GM21367 (cell line): ENCODE measurements around the gene HABP4.
"Not testable (repeated sequence)": the region's sequence is repeated elsewhere in the genome, so short reads cannot be mapped to it uniquely, and the experiment has no call there.

Experiments used
- ATAC-seq: cut with Tn5 transposase; IDR thresholded peaks from one replicate; pipeline ENCODE4 v1.9.1; 2021; ENCODE audit not compliant: unreplicated experiment

Gene HABP4

DNA sequence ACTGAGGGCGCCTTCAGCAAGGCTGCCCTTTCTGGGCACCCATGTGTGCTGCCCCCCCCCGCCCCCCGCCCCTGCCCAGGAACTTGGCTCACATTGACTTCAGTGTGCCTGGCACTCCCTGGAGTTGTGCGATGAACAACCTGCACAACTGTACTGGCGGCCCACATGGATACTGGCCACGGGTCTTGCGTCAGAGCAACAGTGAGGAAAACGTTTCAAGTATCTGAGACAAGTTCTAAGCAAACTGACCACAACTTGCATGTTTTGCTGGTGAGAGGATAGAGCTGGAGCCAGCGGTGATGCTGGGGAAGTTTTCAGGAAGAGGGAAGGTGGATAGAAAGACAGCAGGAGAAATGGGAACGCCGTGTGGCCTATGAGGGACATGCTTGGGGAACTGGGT is 45.4 kb downstream of the HABP4 start:
- ATAC-seq: no peak

DNA sequence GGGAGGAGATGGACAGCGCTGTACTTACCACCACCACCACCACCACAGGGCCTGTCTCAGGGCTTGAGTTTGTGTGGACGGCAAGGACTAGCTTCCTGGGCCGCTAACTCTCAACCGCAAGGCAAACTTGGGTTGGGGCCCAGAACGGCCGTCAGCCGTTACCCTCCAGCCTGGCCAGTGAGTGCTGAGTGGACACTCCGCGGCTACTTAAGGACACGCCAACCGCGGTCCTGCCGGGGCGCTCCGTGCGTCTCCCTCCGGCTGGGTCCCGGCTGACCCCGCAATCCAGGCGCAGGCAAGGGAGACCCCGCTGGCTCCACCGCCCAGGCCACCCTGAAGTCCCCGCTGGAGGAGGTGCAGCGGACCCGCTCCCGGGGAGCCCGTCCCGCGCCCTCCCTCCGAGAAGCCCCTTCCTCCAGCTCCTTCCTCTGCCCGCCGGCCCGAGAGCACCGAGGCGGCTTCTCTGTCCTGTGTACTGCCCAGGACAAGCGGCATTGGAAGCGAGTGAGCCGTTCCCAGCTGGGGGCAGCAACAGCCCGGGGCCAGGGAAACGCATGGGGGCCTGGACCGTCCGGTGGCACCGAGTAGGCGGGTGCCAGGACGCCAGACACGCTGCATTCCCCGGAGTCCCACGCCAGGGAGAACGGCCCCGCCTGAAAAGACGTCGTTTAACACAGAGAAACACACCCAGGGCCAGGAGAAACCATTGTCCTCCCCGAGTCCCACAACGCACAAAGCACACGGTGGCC is 46.6 kb downstream of the HABP4 start:
- ATAC-seq: no peak

DNA sequence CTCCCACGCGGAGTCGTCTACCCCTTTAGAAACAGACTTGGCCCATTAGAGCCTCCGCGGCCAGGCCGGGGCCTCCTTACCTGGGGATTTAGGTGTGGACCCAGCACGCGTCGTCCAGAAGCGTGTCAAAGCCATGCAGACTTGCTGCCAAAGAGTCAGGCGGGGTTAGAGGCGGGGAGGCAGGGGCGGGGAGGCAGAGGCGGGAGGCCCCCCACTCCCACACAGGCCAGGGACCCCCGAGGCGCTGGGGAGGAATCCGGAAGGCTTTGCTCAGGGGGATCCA is 47.1 kb downstream of the HABP4 start:
- ATAC-seq: no peak

DNA sequence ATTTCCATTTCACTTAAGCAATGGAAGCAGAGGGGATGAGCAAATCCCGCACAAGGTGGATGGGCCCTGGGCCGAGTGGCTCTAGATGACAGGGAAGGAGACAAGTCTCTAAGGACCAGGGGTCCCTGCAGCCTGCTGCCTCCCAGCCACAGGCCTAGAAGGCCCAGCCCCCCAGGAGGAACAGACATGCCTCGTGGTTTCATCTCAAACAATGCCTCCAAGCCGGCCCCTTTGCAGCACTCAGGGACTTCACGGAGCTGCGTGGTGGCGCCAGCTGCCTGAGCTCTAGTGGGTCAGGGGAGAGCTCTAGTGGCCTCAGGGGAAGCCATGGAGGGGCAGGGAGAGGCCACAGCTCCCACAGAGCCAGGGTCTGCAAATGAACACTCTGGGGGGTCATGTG is 48.8 kb downstream of the HABP4 start:
- ATAC-seq: no peak

DNA sequence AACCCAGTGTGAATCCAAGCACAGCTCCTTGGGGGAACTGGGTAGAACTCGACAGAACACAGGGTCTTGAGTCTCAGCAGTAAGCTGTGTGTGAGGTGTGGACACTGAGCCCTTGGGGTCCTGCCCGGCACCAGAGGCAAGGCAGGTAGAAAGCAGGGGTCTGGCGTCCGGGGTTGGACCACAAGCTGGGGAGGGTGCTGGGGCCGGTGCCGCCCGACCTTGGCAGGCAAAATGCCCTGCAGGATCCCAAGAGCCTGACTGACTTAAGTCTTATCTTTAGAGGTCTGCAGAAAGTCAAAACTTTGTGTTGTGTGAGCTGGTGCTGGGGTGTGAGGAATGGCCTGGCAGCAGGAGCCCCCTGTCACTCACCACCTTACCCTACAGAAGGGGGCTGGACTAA is 49.3 kb downstream of the HABP4 start:
- no peak for ATAC-seq

DNA sequence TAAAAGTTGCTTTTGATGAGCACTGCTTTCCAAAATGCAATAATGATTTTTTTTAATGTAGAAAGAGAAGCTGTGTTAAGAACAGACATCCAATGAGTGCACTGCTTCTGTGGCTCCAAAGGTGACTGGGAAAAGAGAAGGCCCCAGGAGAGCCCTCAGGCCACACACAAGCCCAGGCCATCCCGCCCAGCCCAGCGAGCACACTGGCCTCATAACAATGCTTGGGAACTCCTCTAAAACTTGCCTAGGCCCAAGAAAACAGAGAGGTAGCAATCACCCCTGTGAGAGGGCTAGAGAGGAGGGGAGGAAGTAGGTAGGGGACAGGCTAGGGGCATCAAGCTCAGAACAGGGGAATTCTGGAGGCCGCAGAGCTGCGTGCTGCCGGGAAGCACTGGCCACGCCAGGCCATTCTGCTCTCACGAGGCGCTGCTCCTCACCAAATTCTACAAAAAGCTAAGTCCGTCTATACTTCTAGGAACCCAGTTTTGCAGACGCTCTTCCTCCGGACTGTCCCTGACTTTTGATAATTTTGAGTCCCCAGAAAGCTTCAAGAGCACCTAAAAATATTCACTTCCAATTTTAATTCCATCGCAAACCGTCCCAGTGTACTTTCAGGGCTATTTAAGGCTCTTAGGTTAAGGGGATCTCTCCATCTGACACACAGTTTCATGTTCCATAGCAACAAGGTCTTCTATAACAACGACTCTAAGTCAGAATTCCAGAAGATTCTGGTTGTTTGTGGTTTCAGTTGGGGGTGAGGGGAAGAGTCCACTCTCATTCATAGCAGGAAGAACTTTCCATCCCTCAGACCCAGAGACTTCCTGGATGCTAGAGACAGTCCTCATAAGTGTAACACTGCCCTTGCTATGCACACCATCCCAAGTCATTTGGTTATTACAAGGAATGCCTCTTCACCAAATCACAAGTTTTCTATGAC is 51.0 kb downstream of the HABP4 start:
- ATAC-seq: no peak

DNA sequence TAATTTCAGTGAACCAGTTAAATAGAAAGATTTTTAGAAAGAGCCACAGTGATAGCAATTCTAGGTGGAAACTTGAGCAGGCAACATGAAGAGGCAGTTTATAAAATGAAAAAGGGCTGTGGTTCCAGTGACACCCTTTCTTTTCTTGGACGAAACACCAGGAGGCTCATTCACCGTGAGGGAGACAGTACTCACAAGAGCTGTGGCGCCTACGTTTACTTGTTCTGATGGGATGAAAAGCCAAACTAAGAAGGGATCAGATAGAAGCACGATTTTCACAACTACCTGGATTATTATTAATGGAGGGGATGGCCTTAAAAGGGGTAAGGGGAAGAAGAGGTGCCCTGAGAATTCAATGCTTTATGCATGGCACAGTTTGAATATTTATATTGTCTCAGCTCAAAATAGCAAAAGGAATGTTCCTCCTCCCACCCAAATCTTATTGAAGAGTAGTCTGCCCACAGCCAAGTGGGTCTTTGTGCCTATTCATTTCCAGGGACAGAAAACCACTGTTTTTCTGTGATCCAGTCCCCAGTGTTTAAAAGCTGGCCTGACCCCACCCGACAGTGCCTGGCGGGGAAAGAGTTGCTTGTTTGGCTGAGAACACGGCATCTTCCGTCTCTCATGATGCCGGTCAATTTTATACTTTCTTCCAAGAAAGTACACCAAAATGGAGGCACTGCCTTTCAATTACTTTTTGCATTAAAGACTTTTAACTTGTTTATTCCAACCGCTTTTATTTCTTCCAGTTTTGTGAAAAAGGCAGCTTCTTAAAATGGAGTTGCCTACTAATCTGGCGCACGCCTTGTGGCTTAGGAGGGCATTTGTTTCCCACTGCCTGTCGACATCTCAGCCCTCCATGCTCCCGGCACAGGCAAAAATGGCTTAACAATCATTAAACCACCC is 51.9 kb downstream of the HABP4 start:
- ATAC-seq: no peak

DNA sequence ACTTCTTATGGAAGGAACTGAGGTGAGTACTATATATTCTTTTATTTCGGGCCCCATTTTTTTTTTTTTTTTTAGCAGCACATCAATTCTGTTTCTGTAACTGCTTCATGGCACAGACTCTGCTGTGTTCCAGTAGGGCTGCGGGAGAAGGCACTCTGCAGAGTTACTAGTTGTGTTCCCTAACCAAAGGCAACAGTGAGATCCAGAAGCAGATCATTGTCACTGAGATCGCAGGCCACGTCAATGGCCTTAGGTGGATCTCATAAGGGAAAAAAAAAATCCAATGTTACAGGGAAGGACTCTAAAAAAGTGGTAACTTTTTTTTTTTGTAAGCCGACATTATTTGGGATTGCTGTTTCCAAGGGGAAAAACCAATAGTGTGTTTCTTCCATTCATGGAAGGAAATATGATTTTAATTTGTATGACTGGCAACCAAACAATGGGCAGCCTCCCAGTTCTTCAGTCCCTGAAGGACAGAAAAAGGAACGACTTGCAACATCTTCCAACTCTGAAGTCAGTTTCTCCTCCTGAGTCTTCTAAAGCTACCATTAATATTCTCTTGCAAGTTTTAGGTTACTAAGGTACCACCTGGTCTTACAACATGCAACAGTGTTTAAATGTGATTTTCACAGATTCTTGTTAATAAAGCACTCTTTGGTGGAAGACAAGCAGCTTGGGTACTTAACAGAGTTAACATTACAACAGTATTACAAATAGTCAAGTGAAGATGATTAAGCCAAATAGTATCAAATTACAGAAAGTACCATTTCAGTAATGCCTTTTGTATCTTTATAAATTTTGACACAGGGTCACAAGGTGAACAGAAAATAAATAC is 52.8 kb downstream of the HABP4 start:
- no peak for ATAC-seq

DNA sequence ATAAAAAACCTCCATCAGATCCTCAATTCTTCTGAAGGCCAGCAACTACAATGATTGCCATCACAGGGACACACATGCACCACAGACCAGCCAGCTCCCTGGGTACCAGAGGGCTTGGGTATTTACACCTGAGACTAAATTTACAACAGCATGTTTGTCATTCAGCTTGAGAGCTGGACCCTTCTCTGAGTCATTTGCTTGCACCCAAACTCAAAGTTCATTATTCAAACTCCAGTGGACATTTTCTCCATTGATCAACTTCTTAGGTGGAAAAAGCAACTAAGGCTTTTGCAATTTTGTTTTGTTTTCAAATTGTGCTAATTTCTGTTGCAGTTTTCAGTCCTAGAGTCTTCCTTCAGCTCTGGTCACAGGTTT is 53.4 kb downstream of the HABP4 start:
- ATAC-seq: not testable (repeated sequence)

DNA sequence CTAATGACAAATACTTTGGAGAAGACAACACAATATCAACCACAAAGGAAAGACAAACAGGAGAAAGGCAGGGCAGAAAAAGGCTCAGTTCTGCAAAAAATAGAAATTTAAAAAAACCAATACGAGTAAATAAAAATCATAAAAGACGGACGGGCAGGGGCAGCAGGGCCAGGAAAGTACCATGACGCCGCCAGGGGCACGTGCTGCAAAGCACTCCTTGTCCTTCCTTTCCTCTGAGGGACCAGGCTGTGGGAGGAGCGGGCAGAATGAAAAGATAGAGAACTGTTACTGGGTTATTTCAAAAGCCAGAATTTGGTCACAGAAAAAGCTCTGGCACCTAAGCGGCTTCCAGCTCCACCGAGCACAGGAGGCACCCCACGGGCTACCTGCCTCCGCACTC is 53.9 kb downstream of the HABP4 start:
- no peak for ATAC-seq

DNA sequence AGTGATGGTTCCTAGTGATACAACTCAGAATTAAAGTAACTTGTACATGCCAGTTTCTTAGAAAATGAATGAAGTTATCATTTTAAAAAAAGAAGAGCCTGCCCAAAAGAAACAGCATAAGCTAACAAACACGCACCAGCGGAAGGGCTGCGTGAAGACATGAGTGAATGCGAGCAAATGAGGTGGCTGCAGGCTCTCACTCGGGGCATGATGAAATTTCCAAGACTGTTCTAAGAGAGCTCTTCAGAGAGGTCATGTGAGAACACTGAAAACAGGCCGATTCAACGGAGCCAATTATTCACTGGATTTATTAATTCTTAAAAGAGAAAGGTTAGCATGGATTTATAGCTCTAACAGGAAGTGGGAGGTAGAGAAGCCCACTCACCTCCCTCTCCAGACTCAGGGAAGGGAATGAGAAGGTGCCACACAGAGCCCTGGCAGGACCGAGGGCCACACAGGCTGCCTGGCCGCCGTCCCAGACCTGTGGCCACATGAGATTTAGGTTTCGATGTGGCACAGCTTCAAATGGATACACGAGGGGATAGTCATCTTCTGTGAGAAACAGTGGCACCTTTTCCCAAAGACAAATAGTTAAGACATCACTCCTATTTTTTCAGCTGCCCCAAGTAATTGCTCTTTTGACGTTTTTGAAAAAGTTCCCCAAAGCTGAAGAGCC is 55.5 kb downstream of the HABP4 start:
- ATAC-seq: no peak

DNA sequence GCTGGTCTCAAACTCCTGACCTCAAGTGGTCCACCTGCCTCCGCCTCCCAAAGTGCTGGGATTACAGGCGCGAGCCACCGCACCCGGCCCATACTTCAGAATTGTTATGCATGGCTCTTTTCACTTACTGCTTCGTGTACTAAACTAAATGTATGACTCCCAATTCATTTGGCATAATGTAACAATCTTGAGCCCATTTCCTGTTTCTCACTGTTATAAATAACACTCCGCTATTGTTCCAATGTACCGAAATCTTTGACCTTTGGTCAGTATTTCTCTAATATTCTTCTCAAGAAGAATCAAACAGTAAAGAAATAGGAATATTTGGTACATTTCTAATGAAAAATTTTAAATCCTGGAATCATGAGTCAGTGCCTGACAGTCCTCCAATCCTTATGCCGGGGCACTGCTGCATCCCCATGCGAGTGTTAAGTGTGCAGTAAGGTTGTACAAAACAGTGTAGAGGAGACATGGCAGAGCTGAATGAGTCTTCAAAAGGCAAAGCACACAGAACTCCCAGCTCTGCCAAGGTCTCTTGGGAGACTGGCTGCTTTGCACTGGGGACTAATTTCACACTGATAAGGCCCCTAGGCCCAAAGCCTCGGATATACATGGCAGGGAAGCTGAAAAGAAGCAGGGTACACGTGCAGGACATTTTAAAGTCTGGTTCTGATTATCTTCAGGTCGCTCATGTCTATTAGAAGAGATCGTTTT is 58.4 kb downstream of the HABP4 start:
- no peak for ATAC-seq

DNA sequence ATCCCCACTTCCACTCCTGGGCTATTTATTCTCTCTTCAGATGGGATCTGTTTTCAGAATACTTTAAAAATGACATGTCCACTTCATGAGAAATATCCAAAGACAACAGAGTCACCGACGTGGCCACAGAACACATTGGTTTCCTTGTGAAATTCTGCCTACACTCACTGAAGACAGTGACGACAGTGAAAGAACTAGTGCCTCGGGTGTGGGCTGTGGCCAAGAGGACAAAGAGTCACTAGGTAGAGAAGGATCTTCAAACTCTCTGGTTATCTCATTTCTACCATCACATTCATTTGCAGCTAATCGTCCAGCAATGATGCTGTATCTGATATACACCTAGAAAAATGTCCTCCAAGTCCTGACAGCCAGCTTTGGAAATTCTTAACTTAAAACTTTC is 59.1 kb downstream of the HABP4 start:
- no peak for ATAC-seq

DNA sequence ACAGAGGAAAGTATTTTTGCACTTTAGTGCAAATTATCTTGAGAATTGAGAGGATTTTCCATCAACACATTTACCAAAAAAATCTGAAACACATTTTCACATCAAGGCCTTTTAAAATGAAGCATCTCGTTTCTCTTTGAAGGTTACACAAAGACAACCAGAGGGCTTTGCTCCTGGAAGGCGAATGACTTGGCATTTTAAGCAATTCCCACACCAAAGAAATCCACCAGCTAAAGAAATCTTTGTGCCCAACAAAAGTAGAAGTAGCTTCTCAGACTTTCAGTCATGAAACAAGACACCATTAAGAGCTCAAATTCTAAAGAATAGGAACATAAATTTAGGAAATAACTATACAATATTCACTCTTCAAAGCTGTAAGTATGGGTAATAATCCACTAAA is 59.9 kb downstream of the HABP4 start:
- ATAC-seq: no peak

DNA sequence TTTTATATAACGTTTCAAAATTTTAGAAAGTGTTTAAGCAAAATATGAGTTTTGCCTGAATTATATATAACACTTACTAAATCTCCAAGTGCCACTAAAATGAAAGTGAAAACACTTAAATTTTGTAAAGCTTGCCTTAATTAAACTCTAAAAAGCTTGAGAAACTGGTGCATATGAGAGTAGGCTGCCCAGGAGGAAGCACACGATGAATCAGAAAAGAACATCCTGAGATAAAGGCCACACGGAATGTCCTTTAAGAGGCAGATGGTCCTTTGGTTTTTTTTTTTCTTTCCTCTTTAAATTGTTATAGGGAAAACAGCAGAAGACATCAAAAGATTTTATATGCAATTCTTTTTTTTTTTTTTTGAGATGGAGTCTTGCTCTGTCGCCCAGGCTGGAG is 60.3 kb downstream of the HABP4 start:
- no peak for ATAC-seq

DNA sequence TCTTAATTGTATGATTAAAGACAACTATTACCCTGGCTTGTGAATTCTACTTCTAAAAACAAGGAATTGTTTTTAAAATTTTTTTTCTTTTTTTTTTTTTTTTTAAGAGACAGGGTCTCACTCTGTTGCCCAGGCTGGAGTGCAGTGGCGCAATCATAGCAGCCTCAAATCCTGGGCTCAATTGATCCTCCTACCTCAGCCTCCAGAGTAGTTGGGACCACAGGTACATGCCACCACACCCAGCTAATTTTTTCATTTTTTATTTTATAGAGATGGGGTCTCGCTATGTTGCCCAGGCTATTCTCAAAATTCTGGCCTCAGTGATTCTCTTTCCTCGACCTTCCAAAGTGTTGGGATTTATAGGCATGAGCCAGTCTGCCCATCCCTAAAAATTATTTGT is 62.3 kb downstream of the HABP4 start:
- ATAC-seq: no peak

DNA sequence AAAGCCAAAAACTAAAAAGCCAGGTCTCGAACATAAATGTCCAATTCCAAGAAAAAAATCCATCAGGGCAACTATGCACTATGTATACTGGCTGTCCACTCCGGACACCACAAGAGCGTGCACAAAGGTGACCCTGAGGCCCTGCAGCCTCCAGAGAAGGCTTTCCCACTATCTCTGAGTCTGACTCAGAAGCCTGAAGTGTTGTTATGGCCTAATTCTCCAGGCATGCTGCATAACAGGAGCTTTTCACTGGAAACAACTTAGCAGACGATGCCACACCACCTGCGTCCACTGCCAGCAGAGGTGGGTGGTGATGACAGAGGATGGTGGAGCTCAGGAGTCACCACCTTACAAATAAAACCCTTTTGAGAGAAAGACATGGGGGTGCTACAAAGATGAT is 63.7 kb downstream of the HABP4 start:
- ATAC-seq: no peak

DNA sequence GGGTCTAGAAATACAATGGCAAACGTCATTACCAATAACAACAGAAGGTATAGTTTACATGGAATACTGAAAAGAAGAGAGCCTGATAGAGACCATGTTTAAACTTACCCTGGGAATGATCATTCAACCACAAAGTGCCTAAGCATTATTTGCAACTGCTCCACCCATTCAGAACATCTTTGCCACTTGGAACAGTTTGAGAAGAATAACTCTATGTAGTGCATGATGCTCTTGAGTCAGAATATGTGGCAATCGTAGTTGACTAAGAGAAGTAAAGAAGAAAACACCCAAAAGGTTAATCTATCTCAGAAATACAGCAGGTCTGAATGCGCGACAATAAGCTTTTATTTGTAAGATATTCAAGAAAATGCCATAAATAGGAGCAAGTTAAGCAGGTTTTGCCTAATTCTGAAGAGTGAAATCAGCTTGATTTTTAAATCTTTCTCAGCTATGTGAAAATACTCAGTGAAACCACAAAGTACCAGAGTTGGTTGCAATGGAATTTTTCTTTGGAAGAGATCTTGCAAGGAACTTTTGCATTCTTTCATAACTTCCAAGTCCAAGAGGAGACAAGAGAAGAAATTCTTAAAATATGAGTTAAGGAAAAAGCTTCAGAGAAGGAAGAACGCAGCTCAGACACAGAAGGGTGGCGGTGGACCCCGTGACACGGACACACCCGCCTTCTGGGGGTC is 64.3 kb downstream of the HABP4 start:
- ATAC-seq: no peak

DNA sequence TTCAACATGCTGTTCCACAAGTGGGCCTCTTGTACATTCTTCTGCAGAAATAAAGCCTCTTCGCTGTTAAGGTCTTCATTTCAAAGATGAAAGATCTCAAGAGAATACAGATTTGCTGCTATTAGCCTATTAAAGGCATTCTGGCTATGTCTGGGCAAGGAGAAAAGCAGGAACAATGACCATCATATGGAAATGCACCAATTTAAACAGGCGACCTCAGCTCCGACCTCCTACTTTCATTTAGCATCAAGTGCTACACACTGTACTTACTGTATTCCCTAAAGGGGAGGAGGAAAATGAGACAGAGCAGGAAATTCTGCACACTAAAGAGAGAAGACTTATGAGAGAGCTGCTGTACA is 64.8 kb downstream of the HABP4 start:
- ATAC-seq: no peak
